Neural progenitor cell (in vitro differentiated cells): ENCODE data around the gene ANKRD30B. TPM values are rescaled to one million over a fixed set of nuclear protein-coding genes. Genes with fewer than 3 reads are reported as not detected.
"Not testable (repeated sequence)": the region's sequence is repeated elsewhere in the genome, so short reads cannot be mapped to it uniquely, and the experiment has no call there.

Source experiments
- DNase-seq: peaks from one replicate; pipeline ENCODE4 v3.0.0-alpha.2; 2016; ENCODE audit warnings: low spot score
- H2AFZ ChIP-seq: fragments of 200-600 bp; sonication (generic); replicated peaks from 2 replicates; pipeline ENCODE4 v1.6.1; 2016; ENCODE audit warnings: antibody characterized with exemption
- H3F3A ChIP-seq: fragments of 200-600 bp; sonication (generic); 2 replicates; pipeline ENCODE4 v1.6.1; 2016; ENCODE audit warnings: antibody characterized with exemption, low read depth
- H3K27ac ChIP-seq: fragments of 200-600 bp; sonication (generic); 2 replicates; pipeline ENCODE4 v1.5.1; 2016; ENCODE audit warnings: mild to moderate bottlenecking
- H3K27me3 ChIP-seq: fragments of 200-600 bp; sonication (generic); 2 replicates; pipeline ENCODE4 v1.6.1; 2016; ENCODE audit warnings: mild to moderate bottlenecking, moderate library complexity
- H3K36me3 ChIP-seq: fragments of 200-600 bp; sonication (generic); 2 replicates; pipeline ENCODE4 v1.5.1; 2016
- H3K4me1 ChIP-seq: fragments of 200-600 bp; sonication (generic); 2 replicates; pipeline ENCODE4 v1.6.1; 2016; ENCODE audit warnings: mixed run types
- H3K4me2 ChIP-seq: fragments of 200-600 bp; sonication (generic); 2 replicates; pipeline ENCODE4 v1.6.1; 2016
- H3K4me3 ChIP-seq: fragments of 200-600 bp; sonication (generic); 2 replicates; pipeline ENCODE4 v1.5.1; 2016
- H3K79me2 ChIP-seq: fragments of 200-600 bp; sonication (generic); 2 replicates; pipeline ENCODE4 v1.6.1; 2016; ENCODE audit warnings: low read depth
- H3K9ac ChIP-seq: fragments of 200-600 bp; sonication (generic); 2 replicates; pipeline ENCODE4 v1.6.1; 2016
- H3K9me3 ChIP-seq: fragments of 200-600 bp; sonication (generic); 2 replicates; pipeline ENCODE4 v1.5.1; 2016; ENCODE audit warnings: low read depth
- H4K20me1 ChIP-seq: fragments of 200-600 bp; sonication (generic); 2 replicates; pipeline ENCODE4 v1.6.1; 2016; ENCODE audit warnings: low read depth
- H3K27ac Mint-ChIP-seq: 3 replicates; pipeline ENCODE4 v1.8.0; 2021; ENCODE audit warnings: mixed read lengths
- H3K27me3 Mint-ChIP-seq: 2 replicates; pipeline ENCODE4 v1.8.0; 2022; ENCODE audit warnings: low read depth, mild to moderate bottlenecking, inconsistent platforms, moderate library complexity, mixed read lengths; ENCODE audit not compliant: insufficient read depth
- H3K36me3 Mint-ChIP-seq: 3 replicates; pipeline ENCODE4 v1.8.0; 2021; ENCODE audit warnings: mixed read lengths
- H3K4me1 Mint-ChIP-seq: 3 replicates; pipeline ENCODE4 v1.8.0; 2021; ENCODE audit warnings: mixed read lengths
- H3K4me3 Mint-ChIP-seq: 3 replicates; pipeline ENCODE4 v1.8.0; 2021; ENCODE audit warnings: mild to moderate bottlenecking, moderate library complexity, mixed read lengths
- H3K9me3 Mint-ChIP-seq: 3 replicates; pipeline ENCODE4 v1.8.0; 2020; ENCODE audit warnings: mixed read lengths
- EZH2 ChIP-seq: fragments of 200-600 bp; sonication (generic); IDR thresholded peaks from 2 replicates; pipeline ENCODE4 v1.6.1; 2017; ENCODE audit warnings: antibody characterized with exemption, mild to moderate bottlenecking, moderate library complexity
- EZH2phosphoT487 ChIP-seq: fragments of 200-600 bp; sonication (generic); IDR thresholded peaks from 2 replicates; pipeline ENCODE4 v1.6.1; 2017; ENCODE audit warnings: antibody characterized with exemption
- total RNA-seq: library from RNA; depleted of rRNA; stranded (reverse); fragments of >200 nt; gene quantifications from 2 replicates; pipeline ENCODE4 v1.2.3, GENCODE V29; 2015; ENCODE audit warnings: low replicate concordance
- TF ChIP-seq, protein P1 (sequence below): fragments of 200-600 bp; sonication (generic); IDR thresholded peaks from 2 replicates; pipeline ENCODE4 v1.5.1; 2017; ENCODE audit warnings: antibody characterized with exemption, mild to moderate bottlenecking

ANKRD30B gene
- not detected in 2 replicates for total RNA-seq

GRCh38 chr18:14747513-14748474 is at the start of gene ANKRD30B:
TSS of gene ANKRD30B (plus strand) at chr18:14748172. CDS start at chr18:14748420, 248 bp downstream.
- H3K9me3 Mint-ChIP-seq, result peaks cover 27% of the 10 kb centered on the region
- H3K4me2 ChIP-seq, result no peak within 1 kb of the TSS

GRCh38 chr18:14701286-14702040 is 46.5 kb upstream of the ANKRD30B start:
- DNase-seq, H3K4me1 ChIP-seq, H3K36me3 ChIP-seq, H3K4me1 Mint-ChIP-seq, H3K9me3 ChIP-seq, H3K4me3 Mint-ChIP-seq, H3K36me3 Mint-ChIP-seq, H3K4me3 ChIP-seq, H2AFZ ChIP-seq, H3F3A ChIP-seq, H3K9ac ChIP-seq, H3K27me3 Mint-ChIP-seq, H3K4me2 ChIP-seq, H3K79me2 ChIP-seq, H3K27me3 ChIP-seq, H3K27ac ChIP-seq, H4K20me1 ChIP-seq, H3K27ac Mint-ChIP-seq: not testable (repeated sequence)
- H3K9me3 Mint-ChIP-seq, result peaks cover 12% of the 10 kb centered on the region

More at GRCh38 chr18:14747513-14748474, at the start of gene ANKRD30B:
- Histone ChIP-seq H2AFZ (no peak within 1 kb of the TSS), H3K27me3 (no peaks in the 10 kb centered on the region), H3K36me3 (no peaks in the 10 kb centered on the region), H3K4me3 (no peak within 1 kb of the TSS), H3F3A (no peaks in the 10 kb centered on the region), H3K9me3 (peaks cover under 1% of the 10 kb centered on the region), H4K20me1 (no peaks in the 10 kb centered on the region), H3K4me1 (no peaks in the 10 kb centered on the region), H3K9ac (no peak within 1 kb of the TSS), H3K79me2 (no peaks in the 10 kb centered on the region), H3K27ac (no peak within 1 kb of the TSS)
- DNase-seq, result no peak
- Mint-ChIP-seq H3K36me3 (no peaks in the 10 kb centered on the region), H3K4me3 (no peak within 1 kb of the TSS), H3K27ac (no peak within 1 kb of the TSS), H3K4me1 (no peaks in the 10 kb centered on the region), H3K27me3 (no peaks in the 10 kb centered on the region)
- no peak for TF ChIP-seq EZH2phosphoT487
- no peak for TF ChIP-seq EZH2
- TF ChIP-seq, protein P1, sequence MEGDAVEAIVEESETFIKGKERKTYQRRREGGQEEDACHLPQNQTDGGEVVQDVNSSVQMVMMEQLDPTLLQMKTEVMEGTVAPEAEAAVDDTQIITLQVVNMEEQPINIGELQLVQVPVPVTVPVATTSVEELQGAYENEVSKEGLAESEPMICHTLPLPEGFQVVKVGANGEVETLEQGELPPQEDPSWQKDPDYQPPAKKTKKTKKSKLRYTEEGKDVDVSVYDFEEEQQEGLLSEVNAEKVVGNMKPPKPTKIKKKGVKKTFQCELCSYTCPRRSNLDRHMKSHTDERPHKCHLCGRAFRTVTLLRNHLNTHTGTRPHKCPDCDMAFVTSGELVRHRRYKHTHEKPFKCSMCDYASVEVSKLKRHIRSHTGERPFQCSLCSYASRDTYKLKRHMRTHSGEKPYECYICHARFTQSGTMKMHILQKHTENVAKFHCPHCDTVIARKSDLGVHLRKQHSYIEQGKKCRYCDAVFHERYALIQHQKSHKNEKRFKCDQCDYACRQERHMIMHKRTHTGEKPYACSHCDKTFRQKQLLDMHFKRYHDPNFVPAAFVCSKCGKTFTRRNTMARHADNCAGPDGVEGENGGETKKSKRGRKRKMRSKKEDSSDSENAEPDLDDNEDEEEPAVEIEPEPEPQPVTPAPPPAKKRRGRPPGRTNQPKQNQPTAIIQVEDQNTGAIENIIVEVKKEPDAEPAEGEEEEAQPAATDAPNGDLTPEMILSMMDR, result no peak

DNA sequence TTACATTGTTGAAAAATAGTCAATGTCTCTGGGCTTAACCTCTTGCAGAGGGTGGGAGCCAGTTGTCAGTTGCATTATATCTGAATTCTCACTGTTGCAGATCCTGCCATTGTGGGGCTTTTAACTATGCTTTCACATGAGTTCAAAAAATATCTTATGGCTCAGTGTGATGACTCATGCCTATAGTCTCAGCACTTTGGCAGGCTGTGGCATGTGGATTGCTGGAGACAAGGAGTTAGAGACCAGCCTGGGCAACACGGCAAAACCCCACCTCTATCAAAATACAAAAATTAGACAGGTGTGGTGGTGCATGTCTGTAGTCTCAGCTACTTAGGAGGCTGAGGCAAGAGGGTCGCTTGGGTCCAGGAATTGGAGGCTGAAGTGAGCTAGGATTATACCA is 38.2 kb upstream of the ANKRD30B start:
- not testable (repeated sequence) for H3K9ac ChIP-seq, H4K20me1 ChIP-seq, H3K36me3 ChIP-seq, H3K4me3 ChIP-seq, H3K27me3 Mint-ChIP-seq, H3K27ac ChIP-seq, H3K27ac Mint-ChIP-seq, H3F3A ChIP-seq, H3K79me2 ChIP-seq, H3K4me3 Mint-ChIP-seq, H2AFZ ChIP-seq, DNase-seq, H3K4me1 ChIP-seq, H3K36me3 Mint-ChIP-seq, H3K4me2 ChIP-seq, H3K27me3 ChIP-seq, H3K4me1 Mint-ChIP-seq
- H3K9me3 Mint-ChIP-seq, result peaks cover 23% of the 10 kb centered on the region
- H3K9me3 ChIP-seq, result peaks cover 14% of the 10 kb centered on the region

DNA sequence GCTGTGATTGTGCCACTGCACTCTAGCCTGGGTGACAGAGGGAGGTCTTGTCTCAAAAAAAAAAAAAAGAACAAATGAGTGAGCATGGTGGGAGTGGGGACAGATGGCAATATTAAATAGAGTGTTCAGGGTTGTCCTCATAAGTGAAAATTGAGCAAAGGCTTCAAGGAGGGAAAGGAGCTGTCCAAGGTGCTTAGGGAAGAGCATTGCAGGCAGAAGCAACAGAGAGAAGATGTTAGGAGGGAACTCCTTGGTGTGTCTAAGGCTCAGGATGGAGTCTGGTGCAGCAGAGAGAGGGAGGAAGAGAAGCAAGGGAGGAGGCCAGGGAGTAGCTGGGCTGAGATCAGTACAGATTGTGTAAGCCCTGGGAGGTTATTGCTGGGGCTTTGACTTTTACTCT is 26.4 kb upstream of the ANKRD30B start:
- H3K4me1 Mint-ChIP-seq, H3F3A ChIP-seq, H3K27ac ChIP-seq, H2AFZ ChIP-seq, H3K4me2 ChIP-seq, H3K27me3 ChIP-seq, H3K9me3 Mint-ChIP-seq, H3K4me1 ChIP-seq, H3K27me3 Mint-ChIP-seq, H3K79me2 ChIP-seq, H3K9me3 ChIP-seq, H3K27ac Mint-ChIP-seq, H3K36me3 Mint-ChIP-seq, H4K20me1 ChIP-seq, H3K36me3 ChIP-seq, H3K9ac ChIP-seq, H3K4me3 ChIP-seq, H3K4me3 Mint-ChIP-seq, DNase-seq: not testable (repeated sequence)

DNA sequence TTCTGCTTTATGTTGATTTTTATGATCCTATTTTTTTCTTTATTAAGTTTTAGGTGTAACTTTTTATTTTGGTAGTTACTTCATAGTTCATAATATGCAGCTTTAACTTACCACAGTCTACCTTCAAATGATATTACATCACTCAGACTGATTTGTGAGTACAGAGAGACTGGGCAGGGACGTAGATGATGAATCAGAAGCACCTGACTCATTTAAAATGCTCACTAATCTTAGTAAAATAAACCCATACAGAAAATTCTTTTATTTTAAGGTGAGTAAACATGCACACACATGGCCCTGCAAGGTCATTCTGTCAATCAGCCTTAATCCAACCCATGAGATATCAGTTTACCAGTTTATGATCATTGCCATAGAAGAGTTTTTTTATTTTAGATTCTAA is 8.9 kb upstream of the ANKRD30B start:
- H4K20me1 ChIP-seq, H3K27me3 ChIP-seq, H3K27ac Mint-ChIP-seq, H3F3A ChIP-seq, H3K36me3 ChIP-seq, H2AFZ ChIP-seq, H3K27ac ChIP-seq, H3K4me3 ChIP-seq, H3K4me1 ChIP-seq, H3K4me3 Mint-ChIP-seq, H3K79me2 ChIP-seq, H3K27me3 Mint-ChIP-seq, H3K9ac ChIP-seq, H3K4me1 Mint-ChIP-seq, H3K36me3 Mint-ChIP-seq, H3K4me2 ChIP-seq, DNase-seq: not testable (repeated sequence)
- peaks cover 15% of the 10 kb centered on the region for H3K9me3 ChIP-seq
- H3K9me3 Mint-ChIP-seq, result peaks cover 12% of the 10 kb centered on the region
